Astrocyte (in vitro differentiated cells and primary cell): ENCODE results near the gene OPRL1. TPM values are rescaled to one million over a fixed set of nuclear protein-coding genes. Genes with fewer than 3 reads are reported as not detected.

Source experiments
- DNase-seq: peaks from one replicate; pipeline ENCODE4 v3.0.0-alpha.2; 2010; ENCODE audit warnings: low read depth
- FAIRE-seq: peaks from 2 replicates; lab custom pipeline; 2011; peaks lifted over from hg19 to GRCh38; lab: Jason Lieb, UNC
- H2AFZ ChIP-seq: 2 replicates; pipeline ENCODE4 v1.6.0; 2012; ENCODE audit warnings: low read depth, low read length, inconsistent platforms
- H3K27ac ChIP-seq: 2 replicates; pipeline ENCODE4 v1.5.1; 2011; ENCODE audit warnings: low read depth, low read length, inconsistent platforms
- H3K27me3 ChIP-seq: 2 replicates; pipeline ENCODE4 v1.6.0; 2011; ENCODE audit warnings: low read length, inconsistent platforms; ENCODE audit not compliant: insufficient read depth
- H3K36me3 ChIP-seq: 2 replicates; pipeline ENCODE4 v1.5.1; 2011; ENCODE audit warnings: low read length, inconsistent platforms; ENCODE audit not compliant: insufficient read depth
- H3K4me1 ChIP-seq: 2 replicates; pipeline ENCODE4 v1.5.1; 2011; ENCODE audit warnings: low read length, inconsistent platforms; ENCODE audit not compliant: insufficient read depth
- H3K4me2 ChIP-seq: 2 replicates; pipeline ENCODE4 v1.6.0; 2012; ENCODE audit warnings: low read length, inconsistent platforms
- H3K4me3 ChIP-seq: 2 replicates; pipeline ENCODE4 v1.5.1; 2011; ENCODE audit warnings: low read depth, mild to moderate bottlenecking, low read length, inconsistent platforms; ENCODE audit not compliant: insufficient read depth
- H3K79me2 ChIP-seq: 2 replicates; pipeline ENCODE4 v1.6.0; 2012; ENCODE audit warnings: mild to moderate bottlenecking, low read length, inconsistent platforms; ENCODE audit not compliant: insufficient read depth
- H3K9ac ChIP-seq: 2 replicates; pipeline ENCODE4 v1.6.0; 2012; ENCODE audit warnings: mild to moderate bottlenecking, low read length, inconsistent platforms
- H3K9me3 ChIP-seq: 2 replicates; pipeline ENCODE4 v1.5.1; 2012; ENCODE audit warnings: low read depth, mild to moderate bottlenecking, low read length, inconsistent platforms; ENCODE audit not compliant: insufficient read depth
- H4K20me1 ChIP-seq: 2 replicates; pipeline ENCODE4 v1.6.0; 2012; ENCODE audit warnings: low read length, inconsistent platforms; ENCODE audit not compliant: insufficient read depth
- H3K27ac Mint-ChIP-seq: one replicate; pipeline ENCODE4 v1.8.0; 2021; ENCODE audit warnings: mild to moderate bottlenecking, mixed read lengths; ENCODE audit not compliant: unreplicated experiment
- H3K27me3 Mint-ChIP-seq: one replicate; pipeline ENCODE4 v1.8.0; 2021; ENCODE audit warnings: low read depth, mixed read lengths; ENCODE audit not compliant: unreplicated experiment
- H3K36me3 Mint-ChIP-seq: one replicate; pipeline ENCODE4 v1.8.0; 2021; ENCODE audit warnings: low read depth, mixed read lengths; ENCODE audit not compliant: unreplicated experiment
- H3K4me1 Mint-ChIP-seq: one replicate; pipeline ENCODE4 v1.8.0; 2021; ENCODE audit warnings: low read depth, mixed read lengths; ENCODE audit not compliant: unreplicated experiment
- H3K4me3 Mint-ChIP-seq: one replicate; pipeline ENCODE4 v1.8.0; 2021; ENCODE audit warnings: mild to moderate bottlenecking, moderate library complexity, mixed read lengths; ENCODE audit not compliant: unreplicated experiment
- H3K9me3 Mint-ChIP-seq: one replicate; pipeline ENCODE4 v1.8.0; 2021; ENCODE audit warnings: mild to moderate bottlenecking, mixed read lengths; ENCODE audit not compliant: unreplicated experiment
- EZH2 ChIP-seq: IDR thresholded peaks from 2 replicates; pipeline ENCODE4 v1.6.1; 2012; ENCODE audit warnings: mild to moderate bottlenecking, low read length, inconsistent platforms; ENCODE audit not compliant: insufficient read depth
- total RNA-seq: library from RNA; stranded (reverse); gene quantifications from 2 replicates; pipeline ENCODE4 v1.2.1, GENCODE V29; 2021
- TF ChIP-seq, protein P1 (sequence below): IDR thresholded peaks from 2 replicates; pipeline ENCODE4 v1.5.1; 2011; ENCODE audit warnings: low read depth, mild to moderate bottlenecking, inconsistent platforms, low read length, moderate library complexity; ENCODE audit not compliant: insufficient read depth

Gene OPRL1
- total RNA-seq, 1 donor from 2014 or later = 2.8 TPM

DNA sequence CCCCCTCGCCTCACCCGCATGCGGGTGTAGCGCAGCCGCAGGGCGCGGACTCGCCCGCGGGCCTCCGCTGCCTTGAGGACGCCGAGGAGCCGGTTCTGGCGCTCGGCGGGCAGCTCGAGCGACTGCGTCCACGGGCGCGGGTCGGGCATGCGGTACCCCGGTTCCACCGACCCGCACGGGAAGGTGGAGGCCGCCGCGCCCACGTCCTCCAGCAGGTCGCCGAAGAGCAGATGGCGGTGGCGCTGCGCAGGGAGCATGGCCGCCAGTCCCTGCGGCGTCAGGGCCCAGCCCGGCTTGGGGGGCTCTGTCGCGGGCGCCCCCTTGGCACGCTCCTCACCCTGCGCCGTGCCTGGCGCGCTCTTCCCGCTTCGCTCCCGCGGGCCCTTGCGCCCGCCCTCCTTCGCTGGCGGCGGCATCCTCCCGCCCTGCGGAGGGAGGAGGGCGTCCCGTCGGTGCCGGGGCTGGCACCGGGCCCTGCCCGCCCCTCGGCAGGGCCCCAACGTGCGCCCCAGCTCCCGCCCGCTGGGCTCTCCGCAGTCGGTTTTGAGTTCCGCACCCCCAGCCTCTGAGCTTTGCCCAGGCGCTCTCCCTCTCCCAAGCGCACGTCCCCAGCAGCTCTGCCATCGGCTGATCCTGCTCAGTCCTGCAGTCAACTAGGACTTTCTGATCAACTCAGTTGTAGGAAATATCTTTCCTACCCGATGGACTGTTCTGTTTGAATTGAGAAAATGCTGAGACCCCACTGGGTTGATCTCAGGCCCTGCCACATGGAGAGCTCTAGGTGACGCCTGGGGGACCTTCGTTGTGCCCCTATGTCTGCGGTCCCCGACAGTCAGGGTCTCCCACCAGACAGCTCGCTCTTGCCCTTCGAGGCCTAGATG lies 4.2 kb downstream of the OPRL1 start, which contains the start of gene LKAAEAR1:
LKAAEAR1 (minus strand) TSS at position 595 of the 881 bp plus-strand sequence; CDS start at position 416, 179 bp downstream.
- Histone ChIP-seq H3K4me2 (peak within 1 kb of the TSS; percentile 83), H3K9ac (no peak within 1 kb of the TSS), H3K27me3 (peaks cover 38% of the 10 kb centered on the region), H3K79me2 (no peaks in the 10 kb centered on the region), H3K36me3 (no peaks in the 10 kb centered on the region), H4K20me1 (peaks cover 9% of the 10 kb centered on the region), H3K9me3 (peaks cover 2% of the 10 kb centered on the region), H3K4me3 (no peak within 1 kb of the TSS), H3K4me1 (peaks cover 10% of the 10 kb centered on the region), H3K27ac (no peak within 1 kb of the TSS), H2AFZ (peak within 1 kb of the TSS; percentile 63)
- peak; percentile 79 for TF ChIP-seq EZH2
- TF ChIP-seq, protein P1, sequence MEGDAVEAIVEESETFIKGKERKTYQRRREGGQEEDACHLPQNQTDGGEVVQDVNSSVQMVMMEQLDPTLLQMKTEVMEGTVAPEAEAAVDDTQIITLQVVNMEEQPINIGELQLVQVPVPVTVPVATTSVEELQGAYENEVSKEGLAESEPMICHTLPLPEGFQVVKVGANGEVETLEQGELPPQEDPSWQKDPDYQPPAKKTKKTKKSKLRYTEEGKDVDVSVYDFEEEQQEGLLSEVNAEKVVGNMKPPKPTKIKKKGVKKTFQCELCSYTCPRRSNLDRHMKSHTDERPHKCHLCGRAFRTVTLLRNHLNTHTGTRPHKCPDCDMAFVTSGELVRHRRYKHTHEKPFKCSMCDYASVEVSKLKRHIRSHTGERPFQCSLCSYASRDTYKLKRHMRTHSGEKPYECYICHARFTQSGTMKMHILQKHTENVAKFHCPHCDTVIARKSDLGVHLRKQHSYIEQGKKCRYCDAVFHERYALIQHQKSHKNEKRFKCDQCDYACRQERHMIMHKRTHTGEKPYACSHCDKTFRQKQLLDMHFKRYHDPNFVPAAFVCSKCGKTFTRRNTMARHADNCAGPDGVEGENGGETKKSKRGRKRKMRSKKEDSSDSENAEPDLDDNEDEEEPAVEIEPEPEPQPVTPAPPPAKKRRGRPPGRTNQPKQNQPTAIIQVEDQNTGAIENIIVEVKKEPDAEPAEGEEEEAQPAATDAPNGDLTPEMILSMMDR = no peak
- no peaks in the 10 kb centered on the region for H3K4me1 Mint-ChIP-seq
- H3K36me3 Mint-ChIP-seq = no peaks in the 10 kb centered on the region
- DNase-seq = no peak
- H3K27me3 Mint-ChIP-seq = peaks cover 26% of the 10 kb centered on the region
- H3K9me3 Mint-ChIP-seq = peaks cover 4% of the 10 kb centered on the region
- H3K4me3 Mint-ChIP-seq = peak within 1 kb of the TSS; percentile 89
- FAIRE-seq = no peak
- no peak within 1 kb of the TSS for H3K27ac Mint-ChIP-seq

DNA sequence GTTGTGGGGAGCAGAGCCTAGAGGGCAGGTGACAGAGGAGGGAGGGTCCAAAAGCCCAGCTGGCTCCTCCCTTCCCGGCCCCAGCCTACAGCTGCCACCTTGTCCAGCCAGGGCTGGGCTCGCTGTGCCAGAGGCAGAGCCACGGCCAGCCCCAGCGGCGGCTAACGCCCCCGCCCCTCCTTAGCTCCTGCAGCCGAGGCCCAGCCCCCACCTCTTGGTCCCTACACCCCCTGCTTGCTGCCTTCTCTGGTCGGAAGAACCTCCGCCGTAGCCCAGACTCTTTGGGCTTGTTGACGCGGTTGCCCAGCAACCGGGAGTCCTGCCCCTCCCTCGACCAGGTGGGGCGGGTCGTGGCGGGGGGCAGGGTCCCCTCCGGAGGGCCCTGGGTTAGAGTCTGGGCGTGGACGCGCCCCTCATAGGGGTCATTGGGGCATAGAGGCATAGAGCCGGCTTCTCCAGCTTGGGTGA lies 4.8 kb downstream of the OPRL1 start:
- peaks cover 9% of the 10 kb centered on the region for H4K20me1 ChIP-seq
- DNase-seq (no peak), FAIRE-seq (no peak)
- Mint-ChIP-seq H3K9me3 (peaks cover 4% of the 10 kb centered on the region), H3K27ac (no peak overlapping the region), H3K4me1 (no peaks in the 10 kb centered on the region), H3K4me3 (peak overlapping the region; percentile 89), H3K27me3 (peaks cover 32% of the 10 kb centered on the region), H3K36me3 (no peaks in the 10 kb centered on the region)
- H3K4me3 ChIP-seq = no peak overlapping the region
- peak; percentile 61 for TF ChIP-seq EZH2
- TF ChIP-seq, protein P1 = no peak
- no peak overlapping the region for H3K27ac ChIP-seq
- H3K9ac ChIP-seq = no peak overlapping the region
- H3K4me2 ChIP-seq = no peak overlapping the region
- H3K27me3 ChIP-seq = peaks cover 38% of the 10 kb centered on the region
- no peaks in the 10 kb centered on the region for H3K36me3 ChIP-seq
- H3K9me3 ChIP-seq = peaks cover 2% of the 10 kb centered on the region
- no peaks in the 10 kb centered on the region for H3K79me2 ChIP-seq
- H2AFZ ChIP-seq = no peak overlapping the region
- peaks cover 8% of the 10 kb centered on the region for H3K4me1 ChIP-seq

DNA sequence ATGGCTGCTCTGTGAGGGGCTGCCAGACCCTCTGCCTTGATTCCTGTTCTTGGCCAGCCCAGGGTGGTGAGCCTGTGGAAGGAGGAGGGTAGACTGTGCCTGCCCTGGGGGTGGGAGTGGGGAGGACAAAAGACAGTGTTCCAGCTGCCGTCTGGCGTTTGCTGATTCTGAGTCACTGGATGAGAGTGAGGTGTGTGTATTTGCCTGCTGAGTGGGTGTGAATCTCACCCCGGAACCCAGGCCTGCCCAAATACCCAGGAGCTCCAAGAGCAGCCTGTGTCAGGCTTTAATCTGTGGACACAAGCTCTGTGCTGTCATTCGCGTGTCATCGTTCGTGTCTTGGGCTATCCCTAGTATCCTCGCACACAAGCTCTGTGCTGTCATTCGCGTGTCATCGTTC lies 6.9 kb downstream of the OPRL1 start:
- H3K27me3 Mint-ChIP-seq = peaks cover 44% of the 10 kb centered on the region

More for the DNA sequence above, 6.9 kb downstream of the OPRL1 start:
- no peak overlapping the region for H2AFZ ChIP-seq
- no peak overlapping the region for H3K4me2 ChIP-seq
- no peak overlapping the region for H3K27ac Mint-ChIP-seq
- no peaks in the 10 kb centered on the region for H3K36me3 Mint-ChIP-seq
- H3K27ac ChIP-seq = no peak overlapping the region
- no peak overlapping the region for H3K4me3 Mint-ChIP-seq
- DNase-seq (no peak), FAIRE-seq (no peak)
- no peaks in the 10 kb centered on the region for H3K79me2 ChIP-seq
- H3K9me3 Mint-ChIP-seq = peaks cover 4% of the 10 kb centered on the region
- TF ChIP-seq EZH2 = no peak
- TF ChIP-seq, protein P1 = no peak
- H4K20me1 ChIP-seq = peaks cover 9% of the 10 kb centered on the region
- peaks cover 2% of the 10 kb centered on the region for H3K9me3 ChIP-seq
- no peaks in the 10 kb centered on the region for H3K36me3 ChIP-seq
- H3K4me1 Mint-ChIP-seq = no peaks in the 10 kb centered on the region
- no peak overlapping the region for H3K4me3 ChIP-seq
- no peak overlapping the region for H3K9ac ChIP-seq
- H3K4me1 ChIP-seq = peaks cover 8% of the 10 kb centered on the region
- H3K27me3 ChIP-seq = peaks cover 43% of the 10 kb centered on the region
